DOHH2 (cell line): Measurements from ENCODE around the gene TBC1D22A.

Experiments used
- H3F3A ChIP-seq: fragments of 200-600 bp; sonication (generic), shearing (Covaris generic); 2 replicates; pipeline ENCODE4 v1.6.0; 2016; ENCODE audit warnings: antibody characterized with exemption, mild to moderate bottlenecking; ENCODE audit not compliant: control insufficient read depth, insufficient read depth
- H3K27ac ChIP-seq: fragments of 200-600 bp; sonication (generic); 2 replicates; pipeline ENCODE4 v1.5.1; 2014; ENCODE audit warnings: low read depth, mild to moderate bottlenecking, low read length, moderate library complexity
- H3K27me3 ChIP-seq: fragments of 200-600 bp; sonication (generic); 2 replicates; pipeline ENCODE4 v1.6.1; 2014; ENCODE audit warnings: mild to moderate bottlenecking, low read length, mixed read lengths; ENCODE audit not compliant: control insufficient read depth
- H3K36me3 ChIP-seq: fragments of 200-600 bp; sonication (generic); 2 replicates; pipeline ENCODE4 v1.6.1; 2014; ENCODE audit warnings: mild to moderate bottlenecking, low read length, moderate library complexity, mixed read lengths; ENCODE audit not compliant: control insufficient read depth
- H3K4me1 ChIP-seq: fragments of 200-600 bp; sonication (generic); 2 replicates; pipeline ENCODE4 v1.6.1; 2014; ENCODE audit warnings: mild to moderate bottlenecking, low read length, mixed read lengths; ENCODE audit not compliant: control insufficient read depth
- H3K4me2 ChIP-seq: fragments of 200-600 bp; sonication (generic); 2 replicates; pipeline ENCODE4 v1.6.0; 2014; ENCODE audit warnings: mild to moderate bottlenecking, low read length, moderate library complexity
- H3K4me3 ChIP-seq: fragments of 200-600 bp; sonication (generic); 2 replicates; pipeline ENCODE4 v1.5.1; 2014; ENCODE audit warnings: mild to moderate bottlenecking, low read length, mixed read lengths
- H3K79me2 ChIP-seq: fragments of 200-600 bp; sonication (generic); 2 replicates; pipeline ENCODE4 v1.6.1; 2014; ENCODE audit warnings: mild to moderate bottlenecking, low read length, mixed read lengths; ENCODE audit not compliant: control insufficient read depth
- H3K9me2 ChIP-seq: fragments of 200-600 bp; sonication (generic); replicated peaks from 2 replicates; pipeline ENCODE4 v1.6.1; 2014; ENCODE audit warnings: mild to moderate bottlenecking, low read length, mixed read lengths; ENCODE audit not compliant: control insufficient read depth
- H3K9me3 ChIP-seq: fragments of 200-600 bp; sonication (generic); 2 replicates; pipeline ENCODE4 v1.6.1; 2014; ENCODE audit warnings: antibody characterized with exemption, low read length, mixed read lengths; ENCODE audit not compliant: control insufficient read depth, insufficient read depth
- H4K20me1 ChIP-seq: fragments of 200-600 bp; sonication (generic); 2 replicates; pipeline ENCODE4 v1.6.0; 2014; ENCODE audit warnings: low read depth, mild to moderate bottlenecking, antibody characterized with exemption, low read length, moderate library complexity; ENCODE audit not compliant: control insufficient read depth, insufficient read depth
- CTCF ChIP-seq: fragments of 200-600 bp; sonication (generic); IDR thresholded peaks from one replicate; pipeline ENCODE4 v1.5.1; 2014; ENCODE audit warnings: antibody characterized with exemption, mild to moderate bottlenecking, low read depth, low read length; ENCODE audit not compliant: poor library complexity, severe bottlenecking
- EZH2phosphoT487 ChIP-seq: fragments of 200-600 bp; sonication (generic); IDR thresholded peaks from 2 replicates; pipeline ENCODE4 v1.6.1; 2017; ENCODE audit warnings: borderline replicate concordance, mild to moderate bottlenecking, antibody characterized with exemption, low read length, moderate library complexity, mixed read lengths

The TBC1D22A gene

DNA sequence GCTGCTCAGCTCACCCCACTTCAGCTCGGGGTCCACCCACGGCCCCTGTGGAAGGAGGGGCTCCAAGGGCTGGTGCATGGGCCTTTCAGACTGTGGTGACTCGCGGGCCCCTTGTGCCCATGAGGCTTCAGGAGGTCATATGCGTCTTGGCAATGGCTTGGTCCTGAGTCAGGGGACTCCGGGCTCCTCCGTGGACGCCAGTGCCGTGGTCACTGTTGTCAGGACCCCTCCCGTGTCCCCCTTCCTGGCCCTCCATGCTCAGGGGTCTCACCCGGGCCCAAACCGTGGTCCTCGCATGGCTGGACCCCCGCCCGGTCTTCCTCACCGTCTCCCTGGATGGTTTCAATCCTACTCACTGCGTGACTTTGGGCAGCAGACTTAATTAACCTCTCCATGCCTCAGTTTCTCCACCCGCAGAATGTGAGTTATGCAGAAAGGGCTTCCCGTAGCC lies 436.4 kb downstream of the TBC1D22A start:
- H3K9me3 ChIP-seq = no peaks in the 10 kb centered on the region
- no peaks in the 10 kb centered on the region for H4K20me1 ChIP-seq
- TF ChIP-seq EZH2phosphoT487 (no peak), CTCF (no peak)
- H3K36me3 ChIP-seq = no peaks in the 10 kb centered on the region
- no peaks in the 10 kb centered on the region for H3F3A ChIP-seq
- H3K27me3 ChIP-seq = no peaks in the 10 kb centered on the region
- H3K9me2 ChIP-seq = no peaks in the 10 kb centered on the region
- no peak overlapping the region for H3K4me3 ChIP-seq
- H3K4me2 ChIP-seq = no peak overlapping the region
- no peaks in the 10 kb centered on the region for H3K79me2 ChIP-seq
- H3K27ac ChIP-seq = no peak overlapping the region
- peaks cover under 1% of the 10 kb centered on the region; the same call in 1 of the 2 replicates for H3K4me1 ChIP-seq

DNA sequence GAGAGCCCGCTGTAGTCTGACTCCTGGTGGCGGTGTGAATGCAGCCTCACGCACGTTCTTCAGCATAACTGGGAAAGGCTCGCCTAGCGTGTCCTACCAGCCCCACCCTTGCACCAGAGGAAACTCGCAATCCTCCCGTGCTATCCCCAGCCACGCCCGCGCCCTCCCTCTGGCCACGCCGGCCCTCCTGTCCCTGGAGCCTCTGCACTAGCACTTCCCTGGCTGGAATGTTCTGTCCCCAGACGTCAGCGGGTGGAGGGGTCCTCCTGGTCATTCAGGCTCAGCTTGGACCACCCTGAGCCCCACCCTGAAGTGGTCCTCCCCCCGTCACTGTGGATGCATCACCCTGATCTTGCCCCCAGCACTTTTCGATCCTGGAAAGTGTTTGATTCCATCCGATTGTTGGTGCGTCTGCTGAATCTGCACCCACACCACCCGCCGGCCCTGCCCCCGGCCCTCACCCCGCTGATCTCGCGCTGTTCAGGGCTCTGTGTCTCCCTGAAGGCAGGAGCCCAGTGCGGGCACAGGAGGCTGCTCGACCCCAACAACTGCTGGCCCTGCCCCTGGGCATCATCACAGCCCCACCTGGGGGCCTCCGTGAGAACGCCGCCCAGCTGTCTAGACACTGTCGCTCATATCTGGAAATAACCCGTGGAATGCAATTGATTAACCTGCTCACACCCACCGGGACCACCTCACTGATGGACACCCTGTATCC lies 437.0 kb downstream of the TBC1D22A start:
- no peak overlapping the region for H3K27ac ChIP-seq
- no peak overlapping the region for H3K4me2 ChIP-seq
- no peaks in the 10 kb centered on the region for H3K9me3 ChIP-seq
- H3K4me1 ChIP-seq = no peaks in the 10 kb centered on the region
- no peaks in the 10 kb centered on the region for H3K9me2 ChIP-seq
- no peaks in the 10 kb centered on the region for H3K79me2 ChIP-seq
- H3K4me3 ChIP-seq = no peak overlapping the region
- no peaks in the 10 kb centered on the region for H3K27me3 ChIP-seq
- TF ChIP-seq CTCF (no peak), EZH2phosphoT487 (no peak)
- H3K36me3 ChIP-seq = no peaks in the 10 kb centered on the region
- no peaks in the 10 kb centered on the region for H4K20me1 ChIP-seq
- no peaks in the 10 kb centered on the region for H3F3A ChIP-seq

DNA sequence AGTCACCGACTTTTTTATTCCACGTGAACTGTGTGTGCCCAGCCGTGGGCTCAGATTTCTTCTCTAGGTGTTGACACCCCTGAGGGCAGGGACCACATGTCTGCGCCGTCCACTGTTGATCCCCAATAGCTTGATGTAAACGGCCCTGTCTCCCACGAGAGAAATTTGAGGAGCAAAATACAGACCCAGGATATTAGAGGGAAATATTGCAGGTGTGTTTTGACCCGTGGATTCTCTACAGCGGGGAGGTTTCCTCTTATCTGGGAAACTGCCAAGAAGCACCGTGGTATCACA lies 437.5 kb downstream of the TBC1D22A start:
- Histone ChIP-seq H3K4me1 (no peaks in the 10 kb centered on the region), H3K9me2 (no peaks in the 10 kb centered on the region), H3K4me2 (no peak overlapping the region), H3F3A (no peaks in the 10 kb centered on the region), H3K4me3 (no peak overlapping the region), H3K9me3 (no peaks in the 10 kb centered on the region), H3K36me3 (no peaks in the 10 kb centered on the region), H4K20me1 (no peaks in the 10 kb centered on the region), H3K79me2 (no peaks in the 10 kb centered on the region), H3K27me3 (no peaks in the 10 kb centered on the region), H3K27ac (no peak overlapping the region)
- TF ChIP-seq EZH2phosphoT487 (no peak), CTCF (no peak)
